ENCODE measurements around the gene TEX22.

DNA sequence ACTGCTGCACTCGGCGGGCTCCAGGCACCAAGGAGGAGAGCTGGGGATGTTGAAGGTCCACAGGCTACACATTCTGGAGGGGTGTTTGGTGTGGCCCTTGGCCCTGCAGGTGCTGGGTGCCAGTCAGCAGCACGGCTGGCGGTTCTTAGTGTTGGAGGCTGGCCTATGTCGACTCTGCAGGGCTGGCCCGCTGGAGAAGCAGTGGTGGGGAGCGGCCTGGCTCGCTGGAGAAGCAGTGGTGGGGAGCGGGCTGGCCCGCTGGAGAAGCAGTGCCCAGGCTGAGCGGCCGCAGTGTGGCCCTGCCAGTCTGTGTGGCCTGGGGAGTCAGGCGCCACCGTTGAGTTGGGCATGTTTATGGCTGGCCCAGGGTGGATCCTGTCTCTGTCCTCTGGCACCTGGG is 48.6 kb downstream of the TEX22 start:
- no peak for TF ChIP-seq POLR2A (IDR thresholded peaks at IDR 0.05)
- TF ChIP-seq, protein P1, sequence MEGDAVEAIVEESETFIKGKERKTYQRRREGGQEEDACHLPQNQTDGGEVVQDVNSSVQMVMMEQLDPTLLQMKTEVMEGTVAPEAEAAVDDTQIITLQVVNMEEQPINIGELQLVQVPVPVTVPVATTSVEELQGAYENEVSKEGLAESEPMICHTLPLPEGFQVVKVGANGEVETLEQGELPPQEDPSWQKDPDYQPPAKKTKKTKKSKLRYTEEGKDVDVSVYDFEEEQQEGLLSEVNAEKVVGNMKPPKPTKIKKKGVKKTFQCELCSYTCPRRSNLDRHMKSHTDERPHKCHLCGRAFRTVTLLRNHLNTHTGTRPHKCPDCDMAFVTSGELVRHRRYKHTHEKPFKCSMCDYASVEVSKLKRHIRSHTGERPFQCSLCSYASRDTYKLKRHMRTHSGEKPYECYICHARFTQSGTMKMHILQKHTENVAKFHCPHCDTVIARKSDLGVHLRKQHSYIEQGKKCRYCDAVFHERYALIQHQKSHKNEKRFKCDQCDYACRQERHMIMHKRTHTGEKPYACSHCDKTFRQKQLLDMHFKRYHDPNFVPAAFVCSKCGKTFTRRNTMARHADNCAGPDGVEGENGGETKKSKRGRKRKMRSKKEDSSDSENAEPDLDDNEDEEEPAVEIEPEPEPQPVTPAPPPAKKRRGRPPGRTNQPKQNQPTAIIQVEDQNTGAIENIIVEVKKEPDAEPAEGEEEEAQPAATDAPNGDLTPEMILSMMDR (IDR thresholded peaks at IDR 0.05), result no peak

Measured in esophagus squamous epithelium (tissue), 4 donors.